ENCODE measurements around the gene BEND2. TPM values are rescaled to one million over a fixed set of nuclear protein-coding genes. Genes with fewer than 3 reads are reported as not detected.

BEND2 gene
- total RNA-seq, 1 donor from 2014 or later = not detected

DNA sequence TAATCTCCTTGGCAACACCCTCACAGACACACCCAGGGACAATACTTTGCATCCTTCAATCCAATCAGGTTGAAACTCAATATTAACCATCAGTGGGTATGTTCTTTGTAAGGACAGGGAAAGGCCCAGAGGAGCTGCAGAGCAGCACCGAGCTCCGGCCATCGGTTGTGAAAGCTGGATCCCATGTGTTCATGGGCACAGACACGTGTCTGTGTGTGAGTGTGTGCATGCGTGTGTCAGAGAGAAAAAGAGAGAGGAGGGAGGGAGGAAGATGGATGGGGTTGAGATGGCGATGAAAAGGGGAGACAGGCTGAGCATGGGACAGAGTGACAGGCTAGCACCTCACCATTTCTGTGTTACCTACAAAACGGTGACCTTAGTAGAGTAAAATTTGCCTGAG is 6.8 kb upstream of the BEND2 start:
- Histone ChIP-seq H3K27ac (no peak overlapping the region), H3K4me1 (no peaks in the 10 kb centered on the region), H3K9me3 (no peaks in the 10 kb centered on the region), H3K4me3 (no peak overlapping the region), H3K27me3 (no peaks in the 10 kb centered on the region), H3K36me3 (no peaks in the 10 kb centered on the region)
- no peak for DNase-seq (ENCODE audit: extremely low spot score in 2 of 2)
- no peak for TF ChIP-seq CTCF (IDR thresholded peaks at IDR 0.05)
- no peak for TF ChIP-seq POLR2A (IDR thresholded peaks at IDR 0.05)
- TF ChIP-seq POLR2AphosphoS5 (IDR thresholded peaks at IDR 0.05; ENCODE audit: insufficient read depth in 1 of 2, low read depth in 1 of 2) = no peak
- intact Hi-C loops (cut with DNase I) = no loop called here

DNA sequence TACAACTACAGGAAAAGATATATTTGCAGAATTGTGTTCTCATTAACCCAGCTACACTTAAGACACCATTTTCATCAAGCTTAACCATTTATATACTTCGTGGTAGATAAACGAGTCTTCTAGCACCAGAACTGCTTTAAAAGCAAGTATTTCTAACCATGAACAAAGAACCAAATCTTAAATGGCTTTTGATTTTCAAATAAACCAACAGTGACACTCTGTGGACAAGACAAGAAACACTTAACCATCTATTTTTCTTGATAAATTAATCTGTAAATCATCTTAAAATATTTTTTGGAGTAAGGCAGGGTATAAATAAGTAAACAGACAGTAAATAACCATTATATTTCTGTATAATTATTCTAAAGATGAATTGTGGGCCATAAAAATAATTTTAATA is 10.2 kb downstream of the BEND2 start:
- Histone ChIP-seq H3K27ac (no peak overlapping the region), H3K36me3 (no peaks in the 10 kb centered on the region), H3K9me3 (no peaks in the 10 kb centered on the region), H3K27me3 (no peaks in the 10 kb centered on the region), H3K4me3 (no peak overlapping the region), H3K4me1 (no peaks in the 10 kb centered on the region)
- no peak for TF ChIP-seq POLR2A (IDR thresholded peaks at IDR 0.05)
- TF ChIP-seq CTCF (IDR thresholded peaks at IDR 0.05) = peak in 1 of 3 experiments; percentile 43
- intact Hi-C loops (cut with DNase I) = no loop called here
- DNase-seq (ENCODE audit: extremely low spot score in 2 of 2) = no peak

DNA sequence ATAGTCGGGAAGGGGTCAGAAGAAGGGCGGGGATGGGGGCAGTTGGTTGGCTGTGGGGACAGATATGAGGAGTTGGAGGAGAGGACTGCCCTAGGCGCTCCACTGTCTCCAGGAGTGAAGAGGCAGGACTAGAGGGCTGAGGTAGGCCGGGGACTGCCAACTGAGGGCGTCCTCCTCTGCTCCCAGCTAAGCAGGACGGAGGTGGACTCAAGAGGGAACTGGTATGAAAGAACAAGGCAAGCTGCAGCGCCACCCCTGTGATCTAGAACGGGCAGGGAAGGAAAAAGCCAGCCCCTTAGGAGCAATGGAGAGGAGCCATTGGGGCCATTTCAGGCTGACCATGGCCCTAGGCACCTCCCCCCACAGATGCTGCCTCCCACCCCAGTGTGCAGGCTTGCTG is 14.0 kb downstream of the BEND2 start:
- no peaks in the 10 kb centered on the region for H3K9me3 ChIP-seq
- no peaks in the 10 kb centered on the region for H3K36me3 ChIP-seq
- no peak overlapping the region for H3K4me3 ChIP-seq
- no peak for TF ChIP-seq POLR2A (IDR thresholded peaks at IDR 0.05)
- no peak for TF ChIP-seq CTCF (IDR thresholded peaks at IDR 0.05)
- TF ChIP-seq POLR2AphosphoS5 (IDR thresholded peaks at IDR 0.05; ENCODE audit: insufficient read depth in 1 of 2, low read depth in 1 of 2) = no peak
- no peak overlapping the region for H3K27ac ChIP-seq
- intact Hi-C loops (cut with DNase I) = loop anchor here (2.0 kb wide), 1 partner anchor 418 kb away; no protein-coding TSS in a partner anchor
- H3K27me3 ChIP-seq = no peaks in the 10 kb centered on the region
- no peak for DNase-seq (ENCODE audit: extremely low spot score in 2 of 2)
- no peaks in the 10 kb centered on the region for H3K4me1 ChIP-seq

DNA sequence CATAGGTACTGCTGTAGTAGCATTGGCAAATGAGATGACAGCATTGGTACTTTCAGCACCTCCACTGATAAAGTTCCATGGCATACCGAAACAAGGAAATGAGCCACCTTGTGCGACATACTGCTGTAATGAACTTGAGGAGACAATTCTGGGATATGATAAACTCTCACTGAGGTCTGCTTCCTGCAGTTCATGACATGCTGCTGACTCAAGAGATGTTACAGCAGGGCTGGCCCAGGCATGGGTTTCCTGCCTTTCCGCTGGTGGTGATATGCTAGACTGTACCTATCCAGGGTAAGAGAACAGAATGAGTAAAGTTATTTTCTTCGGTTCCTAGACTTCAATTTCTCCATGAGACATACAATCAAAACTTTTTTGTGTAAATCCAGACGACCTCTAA is 17.1 kb downstream of the BEND2 start:
- no peak for DNase-seq (ENCODE audit: extremely low spot score in 2 of 2)
- TF ChIP-seq POLR2AphosphoS5 (IDR thresholded peaks at IDR 0.05; ENCODE audit: insufficient read depth in 1 of 2, low read depth in 1 of 2) = no peak
- TF ChIP-seq POLR2A (IDR thresholded peaks at IDR 0.05) = no peak
- TF ChIP-seq CTCF (IDR thresholded peaks at IDR 0.05) = no peak
- intact Hi-C loops (cut with DNase I) = no loop called here
- no peaks in the 10 kb centered on the region for H3K27me3 ChIP-seq
- H3K4me3 ChIP-seq = no peak overlapping the region
- no peaks in the 10 kb centered on the region for H3K36me3 ChIP-seq
- H3K9me3 ChIP-seq = no peaks in the 10 kb centered on the region
- H3K27ac ChIP-seq = no peak overlapping the region
- no peaks in the 10 kb centered on the region for H3K4me1 ChIP-seq

DNA sequence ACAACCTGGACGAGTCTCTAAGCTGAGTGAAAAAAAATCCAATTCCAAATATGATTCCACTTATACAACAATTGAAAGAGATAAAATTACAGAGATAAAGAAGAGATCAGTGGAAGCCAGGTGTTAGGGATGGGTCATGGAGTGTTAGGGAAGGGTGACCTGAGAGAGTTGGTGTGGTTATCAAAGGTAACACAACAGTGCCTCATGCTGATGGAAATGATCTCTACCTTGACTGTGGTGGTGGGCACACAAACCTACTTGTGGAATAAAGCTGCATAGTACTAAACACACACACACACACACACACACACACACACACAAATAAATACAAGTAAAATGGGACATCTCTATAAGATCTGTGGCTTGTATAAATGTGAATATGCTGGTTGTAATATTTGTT is 26.0 kb downstream of the BEND2 start:
- intact Hi-C loops (cut with DNase I) = no loop called here
- Histone ChIP-seq H3K9me3 (no peaks in the 10 kb centered on the region), H3K36me3 (no peaks in the 10 kb centered on the region), H3K4me1 (no peaks in the 10 kb centered on the region), H3K4me3 (no peak overlapping the region), H3K27me3 (no peaks in the 10 kb centered on the region), H3K27ac (no peak overlapping the region)
- DNase-seq (ENCODE audit: extremely low spot score in 2 of 2) = no peak
- TF ChIP-seq POLR2A (IDR thresholded peaks at IDR 0.05) (no peak), POLR2AphosphoS5 (IDR thresholded peaks at IDR 0.05; ENCODE audit: insufficient read depth in 1 of 2, low read depth in 1 of 2) (no peak), CTCF (IDR thresholded peaks at IDR 0.05) (no peak)

All from vagina (tissue), 2 donors.